Measurements from ENCODE around the gene RNF207. TPM values are rescaled to one million over a fixed set of nuclear protein-coding genes. Genes with fewer than 3 reads are reported as not detected.

RNF207 gene
- total and polyA plus RNA-seq, 2 of the 4 experiments (the other 2 are of a cell fraction), result 2.7 to 17.2 TPM

GRCh38 chr1:6270401-6270800 lies 64.5 kb downstream of the RNF207 start:
- peaks cover 15% of the 10 kb centered on the region for H3K4me1 ChIP-seq (ENCODE audit: control insufficient read depth, insufficient read depth, low read length)
- H3K4me3 ChIP-seq (ENCODE audit: insufficient read depth, low read depth, low read length), result no peak overlapping the region
- no peak overlapping the region for H2AK5ac ChIP-seq (ENCODE audit: low read depth, low read length)
- ChIA-PET CTCF (no interaction called here), POLR2A (ENCODE audit: unreplicated experiment) (no interaction called here)
- peak overlapping the region; percentile 46 for H2AFZ ChIP-seq (replicated peaks; ENCODE audit: low read length, poor library complexity)
- no peak overlapping the region for H3K18ac ChIP-seq (ENCODE audit: low read depth, low read length)
- no peak overlapping the region for H3K14ac ChIP-seq (replicated peaks; ENCODE audit: low read depth, low read length)
- H2BK120ac ChIP-seq (ENCODE audit: low read depth, low read length), result no peak overlapping the region
- peaks cover 0 to 17% of the 10 kb centered on the region in 2 experiments; a peak in 1 of 4 replicates for H3K79me1 ChIP-seq (ENCODE audit: low read depth in 1 of 2, low read length in 2 of 2)
- TF ChIP-seq USF2 (IDR thresholded peaks at IDR 0.05; ENCODE audit: low read depth, low read length) (no peak), BHLHE40 (IDR thresholded peaks at IDR 0.05; ENCODE audit: low read depth, low read length) (no peak), SMC3 (IDR thresholded peaks at IDR 0.05; ENCODE audit: low read depth, low read length) (no peak), RCOR1 (IDR thresholded peaks at IDR 0.05; ENCODE audit: insufficient replicate concordance, low read length) (no peak), POLR2A (IDR thresholded peaks at IDR 0.05; ENCODE audit: low read depth, low read length) (no peak), MAFK (IDR thresholded peaks at IDR 0.05; ENCODE audit: low read depth, low read length) (no peak), MXI1 (IDR thresholded peaks at IDR 0.05; ENCODE audit: borderline replicate concordance, low read depth, low read length) (no peak)
- no peak overlapping the region for H2AK9ac ChIP-seq (replicated peaks; ENCODE audit: low read depth, low read length, poor library complexity)
- no peaks in the 10 kb centered on the region for H3K9me3 ChIP-seq (ENCODE audit: control insufficient read depth, insufficient read depth, low read length)
- peaks cover 8% of the 10 kb centered on the region for H4K20me1 ChIP-seq (ENCODE audit: insufficient read depth, low read length)
- no peaks in the 10 kb centered on the region for H3K27me3 ChIP-seq (ENCODE audit: control insufficient read depth, insufficient read depth, low read length)
- no peak overlapping the region for H3K4ac ChIP-seq (ENCODE audit: low read depth, low read length)
- H3K9me1 ChIP-seq (ENCODE audit: insufficient read depth, low read length), result peaks cover 7% of the 10 kb centered on the region; the same call in 1 of the 2 replicates
- no peaks in the 10 kb centered on the region for H3K36me3 ChIP-seq (ENCODE audit: control insufficient read depth, insufficient read depth, low read length)
- no peak overlapping the region for H3K56ac ChIP-seq (ENCODE audit: extremely low read depth, insufficient read depth, low read length)
- no peak overlapping the region for H4K5ac ChIP-seq (ENCODE audit: low read depth, low read length)
- no TSS peak for BruUV-seq (replicated peaks)
- H2BK5ac ChIP-seq (ENCODE audit: low read depth, low read length, poor library complexity, severe bottlenecking), result no peak overlapping the region
- H2BK15ac ChIP-seq (ENCODE audit: low read depth, low read length), result no peak overlapping the region
- no peak overlapping the region for H3K23ac ChIP-seq (ENCODE audit: low read depth, low read length)
- H3K27ac ChIP-seq (ENCODE audit: insufficient read depth, low read length), result no peak overlapping the region
- intact Hi-C loops (cut with micrococcal nuclease), result no loop called here
- no peak for DNase-seq
- no peak overlapping the region for H2BK20ac ChIP-seq (ENCODE audit: low read depth, low read length)
- no peak overlapping the region for H4K91ac ChIP-seq (ENCODE audit: insufficient read depth, low read depth, low read length)
- H3K4me2 ChIP-seq (ENCODE audit: low read depth, low read length), result no peak overlapping the region
- dilution Hi-C loops (cut with HindIII; ENCODE audit: low sequenced_read_pairs, unreplicated experiment), result no loop called here
- in situ Hi-C loops (cut with MboI; ENCODE audit: low sequenced_read_pairs), result no loop called here
- H3K9ac ChIP-seq (ENCODE audit: low read depth, low read length), result no peak overlapping the region
- WGBS, 2 experiments (ENCODE audit: extremely low coverage in 2 of 2, insufficient read length in 1 of 2), result 69% methylated on average over 6 of the region's 8 CpGs; no CpG with 5 or more reads in 1 of the 2 experiments
- H4K8ac ChIP-seq (ENCODE audit: low read depth in 2 of 2, low read length in 2 of 2), result no peak overlapping the region
- no peak for ATAC-seq (ENCODE audit: low read depth)

Other genes starting within 250 kb of the RNF207 start
- gene NPHP4, start 213.7 kb upstream of the RNF207 start, total RNA-seq (2012; rRNA removed), result 1.4 and 2.0 TPM in 2 replicates
- 5.5 and 5.8 TPM in 2 replicates for gene NPHP4, start 213.7 kb upstream of the RNF207 start, polyA plus RNA-seq (2012; rRNA removed)
- 1.1 and 1.3 TPM in 2 replicates for gene KCNAB2, start 160.2 kb upstream of the RNF207 start, total RNA-seq (2012; rRNA removed)
- gene KCNAB2, start 160.2 kb upstream of the RNF207 start, polyA plus RNA-seq (2012; rRNA removed), result 4.2 and 4.7 TPM in 2 replicates
- under 0.01 TPM in 1 of 2 replicates, not detected in the other for gene CHD5, start 25.8 kb upstream of the RNF207 start, total RNA-seq (2012; rRNA removed)
- 0.06 and 0.09 TPM in 2 replicates for gene CHD5, start 25.8 kb upstream of the RNF207 start, polyA plus RNA-seq (2012; rRNA removed)
- 26.2 and 71.9 TPM in 2 replicates for gene RPL22, start 6.5 kb upstream of the RNF207 start, total RNA-seq (2012; rRNA removed)
- gene RPL22, start 6.5 kb upstream of the RNF207 start, polyA plus RNA-seq (2012; rRNA removed), result 131 and 154 TPM in 2 replicates
- 53.9 and 61.7 TPM in 2 replicates for gene ICMT, start 29.8 kb downstream of the RNF207 start, total RNA-seq (2012; rRNA removed)
- 36.4 and 37.2 TPM in 2 replicates for gene ICMT, start 29.8 kb downstream of the RNF207 start, polyA plus RNA-seq (2012; rRNA removed)
- gene HES3, start 38.1 kb downstream of the RNF207 start, total RNA-seq (2012; rRNA removed), result not detected in 2 replicates
- not detected in 2 replicates for gene HES3, start 38.1 kb downstream of the RNF207 start, polyA plus RNA-seq (2012; rRNA removed)
- 1.7 and 1.8 TPM in 2 replicates for gene GPR153, start 55.0 kb downstream of the RNF207 start, total RNA-seq (2012; rRNA removed)
- 5.2 and 6.5 TPM in 2 replicates for gene GPR153, start 55.0 kb downstream of the RNF207 start, polyA plus RNA-seq (2012; rRNA removed)
- gene ACOT7, start 187.6 kb downstream of the RNF207 start, total RNA-seq (2012; rRNA removed), result 48.9 and 51.6 TPM in 2 replicates
- gene ACOT7, start 187.6 kb downstream of the RNF207 start, polyA plus RNA-seq (2012; rRNA removed), result 242 and 271 TPM in 2 replicates
- gene HES2, start 213.8 kb downstream of the RNF207 start, total RNA-seq (2012; rRNA removed), result not detected in 2 replicates
- not detected in 2 replicates for gene HES2, start 213.8 kb downstream of the RNF207 start, polyA plus RNA-seq (2012; rRNA removed)
- under 0.01 TPM in 1 of 2 replicates, not detected in the other for gene ESPN, start 218.7 kb downstream of the RNF207 start, total RNA-seq (2012; rRNA removed)
- 0.02 and 0.03 TPM in 2 replicates for gene ESPN, start 218.7 kb downstream of the RNF207 start, polyA plus RNA-seq (2012; rRNA removed)